Neuronal stem cell (in vitro differentiated cells): ENCODE data around the gene SMIM35.
A peak's percentile ranks its signal among the peaks of the same experiment; 100 is the strongest.

Experiments used
- DNase-seq: peaks from one replicate; pipeline ENCODE4 v3.0.0-alpha.2; 2013; ENCODE audit warnings: low spot score
- H2AFZ ChIP-seq: one replicate; pipeline ENCODE4 v1.6.1; 2013; ENCODE audit warnings: mild to moderate bottlenecking, low read length, inconsistent platforms
- H2AK5ac ChIP-seq: 2 replicates; pipeline ENCODE4 v1.6.1; 2013; ENCODE audit warnings: low read depth, mild to moderate bottlenecking, inconsistent platforms, low read length, moderate library complexity, mixed read lengths
- H2BK120ac ChIP-seq: 2 replicates; pipeline ENCODE4 v1.6.1; 2013; ENCODE audit warnings: low read depth, mild to moderate bottlenecking, inconsistent platforms, low read length, moderate library complexity, mixed read lengths
- H2BK12ac ChIP-seq: one replicate; pipeline ENCODE4 v1.6.1; 2013; ENCODE audit warnings: low read length, inconsistent platforms
- H2BK15ac ChIP-seq: 2 replicates; pipeline ENCODE4 v1.6.1; 2013; ENCODE audit warnings: mild to moderate bottlenecking, low read length, inconsistent platforms, mixed read lengths
- H2BK5ac ChIP-seq: one replicate; pipeline ENCODE4 v1.6.1; 2013; ENCODE audit warnings: inconsistent platforms, mild to moderate bottlenecking, low read length, moderate library complexity
- H3K14ac ChIP-seq: one replicate; pipeline ENCODE4 v1.6.1; 2013; ENCODE audit warnings: low read length, inconsistent platforms
- H3K18ac ChIP-seq: 2 replicates; pipeline ENCODE4 v1.6.1; 2013; ENCODE audit warnings: low read length, inconsistent platforms
- H3K23ac ChIP-seq: 2 replicates; pipeline ENCODE4 v1.6.1; 2013; ENCODE audit warnings: low read depth, mild to moderate bottlenecking, mixed read lengths, low read length, inconsistent platforms; ENCODE audit not compliant: poor library complexity
- H3K27ac ChIP-seq: replicated peaks from 3 replicates; pipeline ENCODE4 v1.5.1; 2013; ENCODE audit warnings: low read length, inconsistent platforms
- H3K27me3 ChIP-seq, 3 experiments: 2 replicates each; pipeline ENCODE4 v1.6.1; 2013; ENCODE audit warnings: low read length in 3 of 3, mild to moderate bottlenecking in 2 of 3, inconsistent platforms in 1 of 3, low read depth in 1 of 3, mixed read lengths in 1 of 3, moderate library complexity in 1 of 3; ENCODE audit not compliant: control insufficient read depth in 3 of 3, insufficient read depth in 3 of 3
- H3K36me3 ChIP-seq, 2 donors: replicated peaks in 1 of 2; 2 replicates each; pipeline ENCODE4 v1.6.1; 2013; ENCODE audit warnings: low read length in 2 of 2; ENCODE audit not compliant: control insufficient read depth in 2 of 2, insufficient read depth in 2 of 2
- H3K4ac ChIP-seq: 2 replicates; pipeline ENCODE4 v1.6.1; 2013; ENCODE audit warnings: inconsistent platforms, mild to moderate bottlenecking, low read length, moderate library complexity
- H3K4me1 ChIP-seq, 2 donors: 1 replicate in 1 of 2; 2 replicates in 1 of 2; pipeline ENCODE4 v1.6.1; 2013; ENCODE audit warnings: low read length in 2 of 2, low read depth in 1 of 2; ENCODE audit not compliant: control insufficient read depth in 2 of 2, insufficient read depth in 1 of 2
- H3K4me2 ChIP-seq: one replicate; pipeline ENCODE4 v1.6.1; 2013; ENCODE audit warnings: mild to moderate bottlenecking, low read length, inconsistent platforms; ENCODE audit not compliant: insufficient read depth, poor library complexity, severe bottlenecking
- H3K4me3 ChIP-seq, 2 donors: 2 replicates each; pipeline ENCODE4 v1.5.1; 2013; ENCODE audit warnings: low read length in 2 of 2, mild to moderate bottlenecking in 2 of 2, inconsistent platforms in 1 of 2, moderate library complexity in 1 of 2
- H3K79me1 ChIP-seq: one replicate; pipeline ENCODE4 v1.6.1; 2013; ENCODE audit warnings: low read depth, mild to moderate bottlenecking, inconsistent platforms, low read length, moderate library complexity
- H3K9ac ChIP-seq: one replicate; pipeline ENCODE4 v1.6.1; 2013; ENCODE audit warnings: mild to moderate bottlenecking, low read depth, low read length, inconsistent platforms; ENCODE audit not compliant: poor library complexity
- H3K9me3 ChIP-seq, 2 donors: replicated peaks in 1 of 2; 2 replicates each; pipeline versions ENCODE3 to v1.6.1; 2013; ENCODE audit warnings: low read length in 2 of 2, mild to moderate bottlenecking in 2 of 2, inconsistent platforms in 1 of 2, low read depth in 1 of 2, mixed read lengths in 1 of 2, moderate library complexity in 1 of 2; ENCODE audit not compliant: control insufficient read depth in 2 of 2, insufficient read depth in 1 of 2
- H4K8ac ChIP-seq: one replicate; pipeline ENCODE4 v1.6.1; 2013; ENCODE audit warnings: low read depth, mild to moderate bottlenecking, inconsistent platforms, low read length, moderate library complexity
- H4K91ac ChIP-seq: one replicate; pipeline ENCODE4 v1.6.1; 2013; ENCODE audit warnings: low read length, low read depth, mild to moderate bottlenecking, inconsistent platforms; ENCODE audit not compliant: poor library complexity
- WGBS, 2 donors: extraction: QIAGEN DNeasy Blood & Tissue Kit; methylation state at CpG; one replicate each; pipeline ENCODE4 v1.1.7; 2013; ENCODE audit warnings: missing lambda C conversion rate in 2 of 2, mixed read lengths in 1 of 2; ENCODE audit not compliant: insufficient read length in 2 of 2, insufficient replicate concordance in 1 of 2; ENCODE audit errors: extremely low coverage in 2 of 2; 5-methylcytosine and 5-hydroxymethylcytosine counted together

The SMIM35 gene

GRCh38 chr11:118051611-118052461 lies 34.9 kb downstream of the SMIM35 start:
- Histone ChIP-seq H2AK5ac (no peak overlapping the region), H3K36me3 (no peaks in the 10 kb centered on the region), H2BK5ac (no peak overlapping the region), H3K27ac (no peak overlapping the region), H4K8ac (no peak overlapping the region), H3K4me3 (no peak overlapping the region), H2AFZ (no peak overlapping the region), H3K4ac (no peak overlapping the region), H3K79me1 (no peaks in the 10 kb centered on the region), H2BK15ac (no peak overlapping the region), H3K4me1 (no peaks in the 10 kb centered on the region), H4K91ac (no peak overlapping the region), H2BK120ac (no peak overlapping the region), H3K18ac (no peak overlapping the region), H3K9me3 (no peaks in the 10 kb centered on the region), H3K14ac (no peak overlapping the region), H3K23ac (no peak overlapping the region), H3K27me3 (peaks cover 0 to 26% (median 0%) of the 10 kb centered on the region in 3 experiments), H2BK12ac (no peak overlapping the region), H3K9ac (no peak overlapping the region), H3K4me2 (no peak overlapping the region)
- WGBS, 2 donors: no CpG with 5 or more reads among the region's 16 CpGs
- no peak for DNase-seq

- Histone ChIP-seq H2BK15ac (no peak overlapping the region), H3K4me1 (no peaks in the 10 kb centered on the region), H3K14ac (no peak overlapping the region), H2AFZ (no peak overlapping the region), H2BK5ac (no peak overlapping the region), H2BK12ac (no peak overlapping the region), H3K23ac (no peak overlapping the region), H3K27ac (no peak overlapping the region), H3K9me3 (no peaks in the 10 kb centered on the region), H4K91ac (no peak overlapping the region), H4K8ac (no peak overlapping the region), H3K4me2 (no peak overlapping the region), H3K79me1 (no peaks in the 10 kb centered on the region), H2AK5ac (no peak overlapping the region), H3K36me3 (no peaks in the 10 kb centered on the region), H3K9ac (no peak overlapping the region), H3K27me3 (peaks cover 0 to 24% (median 0%) of the 10 kb centered on the region in 3 experiments), H2BK120ac (no peak overlapping the region), H3K4me3 (no peak overlapping the region), H3K18ac (no peak overlapping the region), H3K4ac (no peak overlapping the region)
- DNase-seq: no peak
- no CpG with 5 or more reads among the region's 7 CpGs for WGBS, 2 donors
These were observed 35.6 kb downstream of the SMIM35 start for GRCh38 chr11:118051136-118051610.

GRCh38 chr11:118050208-118050891 lies 36.4 kb downstream of the SMIM35 start:
- Histone ChIP-seq H2AFZ (no peak overlapping the region), H3K4me3 (no peak overlapping the region), H2BK5ac (peak overlapping the region; percentile 11), H3K4ac (no peak overlapping the region), H2BK15ac (no peak overlapping the region), H3K79me1 (no peaks in the 10 kb centered on the region), H3K27me3 (peaks cover 0 to 19% (median 0%) of the 10 kb centered on the region in 3 experiments), H2BK120ac (no peak overlapping the region), H2BK12ac (no peak overlapping the region), H3K27ac (no peak overlapping the region), H3K36me3 (no peaks in the 10 kb centered on the region), H3K9me3 (no peaks in the 10 kb centered on the region), H2AK5ac (no peak overlapping the region), H4K8ac (no peak overlapping the region), H3K14ac (peak overlapping the region; percentile 4), H4K91ac (no peak overlapping the region), H3K4me1 (no peaks in the 10 kb centered on the region), H3K23ac (no peak overlapping the region), H3K4me2 (no peak overlapping the region), H3K18ac (peak overlapping the region; percentile 33), H3K9ac (no peak overlapping the region)
- WGBS, 2 donors: no CpG with 5 or more reads among the region's 7 CpGs
- no peak for DNase-seq

- Histone ChIP-seq H4K91ac (no peak overlapping the region), H3K79me1 (no peaks in the 10 kb centered on the region), H3K23ac (no peak overlapping the region), H3K9me3 (no peaks in the 10 kb centered on the region), H2BK5ac (peak overlapping the region; percentile 11), H3K4ac (no peak overlapping the region), H2AK5ac (no peak overlapping the region), H2BK15ac (no peak overlapping the region), H3K18ac (no peak overlapping the region), H2BK12ac (no peak overlapping the region), H2AFZ (no peak overlapping the region), H3K27ac (no peak overlapping the region), H2BK120ac (no peak overlapping the region), H3K36me3 (no peaks in the 10 kb centered on the region), H3K4me3 (no peak overlapping the region), H3K4me1 (no peaks in the 10 kb centered on the region), H3K9ac (no peak overlapping the region), H3K27me3 (peaks cover 0 to 24% (median 0%) of the 10 kb centered on the region in 3 experiments), H4K8ac (no peak overlapping the region), H3K4me2 (no peak overlapping the region), H3K14ac (no peak overlapping the region)
- no peak for DNase-seq
- WGBS, 2 donors: no CpG with 5 or more reads among the region's 6 CpGs
These were observed 37.0 kb downstream of the SMIM35 start for GRCh38 chr11:118049771-118050170.
